HG03469 (cell line): ENCODE results near the gene ALKAL2.

Experiments used
- ATAC-seq: cut with Tn5 transposase; IDR thresholded peaks from one replicate; pipeline ENCODE4 v1.9.1; 2021; ENCODE audit warnings: mild to moderate bottlenecking, moderate library complexity, moderate number of reproducible peaks; ENCODE audit not compliant: unreplicated experiment

The ALKAL2 gene

DNA sequence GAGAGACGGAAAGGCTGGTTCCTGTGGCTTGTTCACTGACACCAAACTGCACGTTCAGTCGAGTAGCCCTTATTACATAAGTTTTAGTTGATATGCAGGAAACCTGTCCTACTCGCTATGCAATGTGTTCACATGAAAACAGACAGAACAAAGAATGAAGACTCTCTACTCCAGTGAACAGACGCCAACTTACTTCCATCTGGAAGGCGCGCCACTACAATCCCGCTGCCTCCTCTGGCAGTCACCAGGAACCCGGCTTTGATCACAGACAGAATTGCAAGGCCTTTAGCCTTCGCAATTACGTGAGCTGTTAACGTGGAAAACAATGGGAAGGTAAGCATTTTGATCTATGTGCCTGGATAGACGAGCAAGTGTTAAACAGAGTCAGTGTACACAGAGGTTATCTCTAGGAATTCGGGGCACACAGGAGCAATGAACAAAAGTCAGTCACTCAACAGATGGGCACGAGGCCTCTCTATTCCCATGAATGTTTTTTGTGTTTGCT is 38.3 kb downstream of the ALKAL2 start:
- ATAC-seq: no peak

DNA sequence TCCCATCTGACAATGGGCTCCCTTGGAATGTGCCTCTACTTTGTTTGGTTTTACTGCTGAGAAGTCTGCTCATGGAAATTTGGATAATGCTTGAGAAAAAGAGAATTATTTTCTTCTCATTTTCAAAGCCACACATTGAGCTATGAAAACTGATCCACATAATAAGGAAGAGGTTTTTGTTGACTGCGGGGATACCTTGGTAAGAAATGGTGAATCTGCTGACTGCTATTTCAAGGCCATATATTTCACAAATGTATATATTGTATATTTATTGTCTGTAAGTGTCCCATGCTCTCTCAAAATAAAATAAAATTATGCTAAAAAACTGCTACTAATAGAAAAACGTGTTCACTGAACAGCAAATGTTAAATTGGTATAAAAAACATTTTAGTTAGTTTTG is 39.2 kb downstream of the ALKAL2 start:
- no peak for ATAC-seq

DNA sequence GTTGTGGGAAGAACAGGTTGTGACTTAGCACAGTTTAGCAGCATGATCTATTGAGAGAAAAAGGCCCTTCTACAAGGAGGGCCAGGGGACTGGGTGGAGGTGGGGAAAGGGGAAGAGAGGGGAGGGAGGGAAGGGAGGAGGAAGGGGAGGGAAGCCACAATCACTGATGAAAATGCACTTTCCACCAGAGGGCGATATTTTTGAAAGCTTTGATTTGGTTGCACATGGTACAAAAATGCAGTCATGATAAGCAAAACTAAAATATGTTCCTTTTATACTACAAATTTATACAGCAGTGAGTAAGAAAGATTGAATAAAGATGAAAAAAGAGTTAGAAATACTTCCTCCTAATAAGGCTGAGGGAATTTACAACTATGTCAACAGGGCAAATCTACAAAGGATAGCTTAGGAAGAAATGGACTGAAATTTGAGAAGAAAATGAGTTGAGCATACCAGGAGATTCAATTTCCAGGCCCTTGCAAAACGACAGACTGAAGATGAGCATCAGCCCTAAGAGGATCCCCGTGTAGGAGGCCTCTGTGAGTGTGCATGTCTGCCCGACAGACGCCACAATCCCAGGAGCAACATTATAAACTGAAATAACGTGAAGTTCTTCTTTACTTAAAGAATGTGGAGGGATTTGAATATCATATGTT is 41.3 kb downstream of the ALKAL2 start:
- no peak for ATAC-seq

DNA sequence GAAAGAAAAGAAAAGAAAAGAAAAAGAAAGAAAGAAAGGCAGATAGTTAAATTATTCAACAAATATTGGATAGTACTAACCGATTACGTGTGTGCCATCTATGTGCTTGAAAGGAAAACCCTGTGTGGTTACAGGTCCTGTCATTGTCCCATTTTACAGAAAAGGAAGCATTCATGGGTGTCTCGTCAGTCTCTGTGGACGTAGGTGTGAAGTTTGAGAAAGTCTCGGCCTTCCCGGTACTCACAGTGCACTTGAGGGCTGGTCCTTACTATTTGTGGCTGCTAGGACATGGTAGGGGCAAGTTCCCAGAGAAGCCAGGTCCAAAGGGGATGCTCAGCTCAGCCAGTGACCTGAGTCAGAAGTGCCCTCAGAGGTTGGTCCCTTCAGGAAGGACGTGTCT is 43.3 kb downstream of the ALKAL2 start:
- no peak for ATAC-seq

DNA sequence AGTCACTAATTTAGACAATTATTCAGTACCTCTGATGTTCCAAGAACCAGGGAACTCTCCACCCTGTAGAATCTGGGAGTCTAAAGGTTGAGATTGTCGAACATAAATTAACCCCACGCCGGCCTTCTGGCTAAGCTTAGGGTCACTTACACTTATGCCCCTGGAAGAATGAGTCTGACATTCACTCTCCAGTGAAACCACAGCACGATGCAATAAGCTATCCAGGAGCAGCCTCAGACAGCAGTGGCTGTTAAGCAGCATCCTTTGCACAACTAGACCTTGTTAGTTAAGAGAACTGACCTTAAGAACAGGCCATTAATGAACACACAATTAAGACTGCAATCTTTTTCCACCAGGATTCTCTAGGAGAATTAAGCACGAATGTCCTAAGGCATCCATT is 49.0 kb downstream of the ALKAL2 start:
- ATAC-seq: no peak

DNA sequence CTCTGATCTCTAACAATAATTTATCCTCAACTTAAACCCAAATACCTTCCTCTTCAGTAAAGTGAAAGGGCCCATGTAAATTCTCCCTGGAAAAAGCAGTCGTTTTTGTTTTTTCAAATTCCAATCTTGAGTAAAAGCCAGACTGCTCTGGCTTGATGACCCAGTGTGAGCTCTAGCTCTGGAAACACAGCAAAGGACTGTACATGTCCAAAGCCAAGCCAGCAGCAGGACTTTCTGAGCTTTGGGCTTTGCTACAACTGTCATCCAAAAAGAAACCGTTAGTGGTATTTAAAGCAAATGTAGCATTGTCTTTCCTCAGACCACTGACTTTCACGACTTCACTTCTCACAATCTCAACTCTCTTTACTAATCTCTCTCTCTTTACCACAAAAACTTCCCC is 49.5 kb downstream of the ALKAL2 start:
- ATAC-seq: no peak

DNA sequence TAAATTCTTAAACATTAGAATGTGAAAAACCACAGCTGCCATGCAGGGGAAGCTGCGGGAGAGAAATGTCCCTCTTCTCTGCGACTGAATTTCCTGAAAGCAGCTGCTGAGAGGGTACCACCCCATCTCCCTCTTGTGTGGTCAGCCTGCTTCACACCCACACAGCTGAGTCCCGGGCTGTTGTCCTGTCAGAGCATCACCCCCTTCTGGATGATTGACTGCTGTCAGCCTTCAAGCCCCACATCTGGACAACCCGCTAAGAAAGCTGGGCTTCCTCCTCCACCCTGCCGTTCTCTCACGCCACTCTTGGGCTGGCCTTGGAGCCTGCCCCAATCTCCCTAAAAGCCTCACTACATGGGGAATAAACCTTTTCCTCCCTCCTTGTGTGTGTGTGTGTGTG is 50.0 kb downstream of the ALKAL2 start:
- no peak for ATAC-seq

DNA sequence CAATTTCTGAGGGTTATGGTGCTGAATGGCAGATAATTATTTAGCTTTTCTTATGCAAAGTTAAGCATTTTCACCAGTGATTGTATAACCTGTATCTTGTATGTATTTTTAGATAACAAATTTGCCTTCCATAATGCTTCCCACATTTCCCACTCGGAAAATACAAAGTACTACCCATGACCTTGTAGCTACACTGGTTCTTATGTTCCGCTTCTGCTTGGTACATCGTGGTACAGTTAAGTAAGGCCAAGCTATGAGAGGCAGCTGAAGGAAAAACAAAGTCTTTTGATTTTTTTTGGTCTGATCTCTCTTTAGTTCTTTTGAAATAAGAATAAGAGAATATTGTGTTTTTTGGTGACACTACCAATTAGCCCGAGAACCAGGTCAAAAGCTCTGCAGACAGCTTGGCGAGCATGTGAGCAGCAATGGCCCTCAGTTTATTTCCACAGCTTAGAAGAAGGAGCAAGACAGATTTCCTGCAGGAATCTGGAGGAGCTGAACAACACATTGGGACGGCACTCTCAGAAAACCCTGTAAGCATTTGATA is 50.8 kb downstream of the ALKAL2 start:
- no peak for ATAC-seq

DNA sequence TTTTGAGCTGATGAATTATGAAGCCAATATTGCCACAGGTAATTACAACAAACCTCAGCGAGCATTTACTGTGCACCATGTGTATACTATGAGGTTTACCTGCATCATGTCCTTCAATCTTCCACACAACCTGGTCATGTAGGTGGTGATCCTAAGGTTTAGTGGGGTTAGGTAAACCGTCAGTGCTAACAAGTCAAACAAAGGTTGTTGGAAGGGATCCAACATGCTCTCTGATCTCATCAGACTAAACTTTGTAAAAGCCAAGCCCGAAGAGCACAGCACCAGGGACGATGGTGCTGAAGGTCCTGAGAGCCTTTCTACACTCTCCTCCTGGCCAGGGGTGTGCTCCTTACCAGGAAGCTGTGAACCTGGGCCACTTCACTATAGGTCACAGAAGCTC is 53.5 kb downstream of the ALKAL2 start:
- no peak for ATAC-seq

DNA sequence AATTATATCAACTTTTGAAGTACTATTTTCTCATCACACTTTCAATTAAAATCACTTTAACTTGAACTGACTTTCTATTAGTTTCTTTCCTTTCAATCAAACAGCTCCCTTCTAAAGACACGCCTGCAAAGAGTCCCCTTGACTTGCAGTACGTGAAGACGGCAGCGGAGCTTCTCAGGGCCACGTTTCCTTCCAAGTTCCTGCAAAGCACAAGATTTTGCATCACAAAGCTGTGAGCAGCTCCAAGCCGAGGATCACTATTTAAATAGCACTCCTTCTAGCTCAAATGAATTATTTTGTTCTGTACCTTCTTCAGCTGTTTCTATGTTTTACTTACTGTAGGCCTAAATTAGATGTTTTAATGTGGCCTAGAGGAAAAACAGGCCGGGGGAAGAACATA is 54.9 kb downstream of the ALKAL2 start:
- no peak for ATAC-seq

DNA sequence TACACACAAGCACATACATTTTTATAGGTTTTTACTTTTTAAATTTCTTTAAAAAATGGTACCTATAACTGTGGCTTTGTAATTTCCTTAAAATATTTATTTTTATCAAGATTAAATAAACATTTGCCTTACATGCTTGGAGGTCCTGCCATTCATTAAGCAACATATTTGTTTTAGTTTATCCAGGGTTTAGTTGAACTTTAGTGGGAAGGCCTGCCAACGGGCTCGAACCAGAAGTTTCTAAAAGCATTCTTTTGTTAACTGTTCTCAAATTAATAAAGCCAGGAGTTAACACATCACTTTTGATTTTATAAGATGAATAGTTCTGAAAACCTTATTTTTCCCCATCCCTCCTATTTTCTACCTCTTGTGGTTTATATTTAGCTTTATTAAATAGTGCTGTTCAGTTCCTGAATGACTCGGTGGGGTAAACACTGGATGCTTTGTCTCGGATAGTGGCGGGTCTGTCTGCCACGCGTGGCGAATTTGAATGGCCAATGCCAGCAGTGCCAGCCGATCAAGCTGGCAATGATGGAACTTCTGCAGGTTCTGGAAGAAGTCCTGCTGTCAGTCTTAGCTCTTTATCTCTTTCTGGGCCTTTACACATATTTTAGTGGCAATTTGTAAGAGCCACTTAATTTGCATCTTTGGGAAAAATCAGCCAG is 56.2 kb downstream of the ALKAL2 start:
- no peak for ATAC-seq
